ENCODE data around the gene DUSP10.

DUSP10 gene

DNA sequence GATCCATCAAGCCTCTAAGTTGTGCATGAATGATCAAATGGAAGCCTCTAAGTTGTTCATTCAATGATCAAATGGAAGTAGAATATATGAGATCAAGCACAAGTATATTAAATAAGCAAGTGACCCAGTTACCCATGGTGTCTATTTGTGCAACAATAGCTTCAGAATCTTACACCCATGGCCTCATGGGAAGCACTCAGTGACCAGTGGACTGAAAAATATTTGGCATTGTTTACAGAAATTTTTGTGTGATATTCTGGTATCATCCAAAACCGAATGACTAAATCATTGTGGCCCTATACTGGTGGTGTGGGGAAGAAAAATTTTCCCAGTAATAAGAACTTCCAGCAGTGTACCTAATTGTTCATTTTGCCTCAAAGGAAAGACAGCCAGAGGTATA, 46.6 kb downstream of the DUSP10 start:
- DNase-seq (ENCODE audit: low read depth in 2 of 2) = no peak

GRCh38 chr1:221694109-221694508, 47.8 kb downstream of the DUSP10 start:
- no peak for DNase-seq (ENCODE audit: low read depth in 2 of 2)

DNA sequence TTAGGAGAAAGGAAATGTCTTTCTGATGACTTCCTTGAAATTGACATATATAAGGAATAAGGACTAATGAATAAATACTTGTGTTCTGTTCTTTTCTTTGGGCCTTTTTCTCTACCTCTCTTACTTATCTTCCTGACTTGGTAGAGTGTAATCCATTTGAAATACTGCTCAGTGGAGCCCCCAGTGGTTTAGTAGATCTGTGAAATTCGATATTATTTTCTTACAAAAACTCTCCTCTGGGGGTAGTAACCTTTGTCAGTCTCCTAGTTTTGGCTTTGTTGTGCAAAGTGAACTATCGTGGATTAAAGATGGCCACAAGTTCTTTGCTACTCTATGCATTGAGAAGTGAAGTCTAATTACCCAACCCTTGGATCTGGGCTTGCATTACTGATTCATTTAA, 48.8 kb downstream of the DUSP10 start:
- DNase-seq (ENCODE audit: low read depth in 2 of 2) = no peak

- no peak for DNase-seq (ENCODE audit: low read depth in 2 of 2)
Observed at GRCh38 chr1:221692643-221693042, 49.2 kb downstream of the DUSP10 start.

GRCh38 chr1:221691261-221691660, 50.6 kb downstream of the DUSP10 start:
- no peak for DNase-seq (ENCODE audit: low read depth in 2 of 2)

DNA sequence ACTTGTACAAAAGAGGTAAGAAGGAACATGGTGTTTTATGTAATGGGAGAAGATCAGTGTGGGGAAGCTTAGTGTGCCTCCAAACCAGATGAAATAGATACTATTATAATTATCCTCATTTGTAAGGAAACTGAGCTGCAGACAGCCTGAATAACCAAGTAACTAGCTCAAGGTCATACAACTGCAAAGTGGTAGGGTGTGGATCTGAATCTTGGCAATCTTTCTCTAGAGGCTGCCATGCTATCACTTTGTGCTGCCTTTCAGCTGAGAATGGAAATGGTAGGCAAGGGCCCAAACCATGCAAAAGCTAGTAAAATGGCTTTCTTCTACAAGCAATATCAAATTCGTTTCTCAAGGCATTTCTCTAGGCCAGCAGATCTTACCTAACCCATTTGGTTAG, 51.0 kb downstream of the DUSP10 start:
- DNase-seq (ENCODE audit: low read depth in 2 of 2) = no peak

GRCh38 chr1:221689138-221689537, 52.8 kb downstream of the DUSP10 start:
- DNase-seq (ENCODE audit: low read depth in 2 of 2) = no peak

GRCh38 chr1:221688488-221688843, 53.4 kb downstream of the DUSP10 start:
- no peak for DNase-seq (ENCODE audit: low read depth in 2 of 2)

DNA sequence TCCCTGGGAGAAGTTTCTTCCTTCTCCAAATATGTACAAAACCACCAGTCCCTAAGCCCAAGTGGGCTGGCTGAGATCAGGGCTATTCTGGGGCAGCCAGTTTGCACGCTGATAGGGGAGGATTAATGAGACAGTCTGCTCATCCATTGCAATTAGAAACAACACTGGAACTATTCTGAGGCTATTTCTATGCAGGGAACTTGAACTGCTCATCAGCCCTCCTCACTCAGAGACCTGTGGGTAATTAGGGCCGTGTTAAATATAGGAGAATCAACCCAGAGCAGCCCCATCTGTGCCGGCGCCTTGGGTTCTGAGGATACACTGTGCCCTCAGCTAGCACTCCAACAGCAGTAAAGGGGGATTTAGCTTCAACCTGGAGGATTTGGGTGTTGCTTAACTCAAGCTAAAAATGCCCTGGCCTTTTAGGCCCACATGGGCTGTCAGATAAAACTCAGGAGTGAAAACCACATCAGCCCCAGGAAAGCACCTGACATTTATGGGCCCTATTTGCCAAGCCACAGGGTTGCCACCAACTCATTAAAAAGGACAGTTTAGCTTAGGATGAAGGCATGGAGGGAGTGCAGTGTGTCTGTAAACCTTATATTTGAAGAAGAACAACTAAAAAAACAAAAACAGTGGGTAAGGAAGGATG, 53.9 kb downstream of the DUSP10 start:
- DNase-seq (ENCODE audit: low read depth in 2 of 2) = no peak

- no peak for DNase-seq (ENCODE audit: low read depth in 2 of 2)
Observed at GRCh38 chr1:221683681-221684080, 58.2 kb downstream of the DUSP10 start.

- DNase-seq (ENCODE audit: low read depth in 2 of 2) = no peak
Observed at GRCh38 chr1:221680085-221680484, 61.8 kb downstream of the DUSP10 start.

- DNase-seq (ENCODE audit: low read depth in 2 of 2) = no peak
Observed at GRCh38 chr1:221678014-221678413, 63.9 kb downstream of the DUSP10 start.

DNA sequence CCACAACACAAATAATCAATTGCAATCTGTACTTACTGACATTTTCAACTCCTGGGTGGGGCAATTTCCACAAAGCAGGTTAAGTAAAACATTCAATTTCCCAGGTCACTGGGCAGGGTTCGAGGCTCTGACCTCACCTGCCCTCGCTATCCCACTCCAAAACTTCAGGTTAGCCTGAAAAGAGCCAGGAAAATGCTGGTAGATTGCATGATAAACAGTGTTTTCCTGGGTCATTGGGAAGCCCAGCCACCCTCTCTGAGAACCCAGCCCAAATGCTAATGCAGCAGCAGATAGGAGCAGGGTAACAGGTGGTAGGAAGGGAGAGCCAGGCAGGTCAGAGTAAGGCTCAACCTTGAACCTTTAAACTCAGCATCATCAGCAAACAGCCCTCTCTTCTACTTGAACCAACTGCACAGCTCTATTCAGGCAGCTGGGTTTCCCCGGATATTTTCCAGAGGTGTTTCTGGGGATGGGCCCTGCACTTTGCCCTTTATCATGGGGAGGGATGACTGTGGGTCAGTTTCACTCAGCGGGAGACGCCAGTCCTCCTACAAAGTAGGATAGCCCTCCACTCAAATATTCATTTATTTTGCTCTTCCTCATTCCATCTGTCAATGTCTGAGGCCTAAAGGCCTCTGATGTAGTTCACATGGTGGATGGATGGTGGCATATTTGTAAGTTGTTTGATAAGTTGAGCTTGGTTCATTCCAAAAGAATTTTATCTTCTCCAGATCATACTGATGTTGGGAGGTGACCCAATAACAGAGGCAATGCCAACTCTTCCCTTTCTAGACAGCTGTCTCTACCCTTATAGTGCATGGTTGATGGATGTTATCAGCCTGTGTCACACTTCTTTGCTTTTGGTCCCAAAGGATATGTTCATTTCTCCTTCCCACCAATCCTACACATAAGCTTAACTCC, 65.7 kb downstream of the DUSP10 start:
- no peak for DNase-seq (ENCODE audit: low read depth in 2 of 2)

DNA sequence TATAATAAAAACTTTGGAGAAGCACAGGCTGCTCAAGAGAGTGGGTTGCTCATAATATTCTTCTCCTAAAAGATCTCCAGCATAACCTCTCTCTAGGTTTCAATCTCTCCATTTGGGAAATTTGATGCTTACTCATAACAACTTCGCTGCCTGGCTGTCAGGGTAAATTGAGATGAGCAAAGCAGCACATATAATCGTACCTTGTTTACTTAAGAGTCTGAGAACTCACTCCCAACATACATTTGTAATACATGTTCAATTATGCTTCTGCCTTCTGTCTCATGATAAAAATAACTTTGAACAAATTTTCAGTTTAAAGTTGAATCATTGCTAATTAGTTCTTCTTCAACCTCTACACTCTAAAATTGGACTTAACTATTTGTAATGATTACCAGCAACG, 68.9 kb downstream of the DUSP10 start:
- DNase-seq (ENCODE audit: low read depth in 2 of 2) = no peak

DNA sequence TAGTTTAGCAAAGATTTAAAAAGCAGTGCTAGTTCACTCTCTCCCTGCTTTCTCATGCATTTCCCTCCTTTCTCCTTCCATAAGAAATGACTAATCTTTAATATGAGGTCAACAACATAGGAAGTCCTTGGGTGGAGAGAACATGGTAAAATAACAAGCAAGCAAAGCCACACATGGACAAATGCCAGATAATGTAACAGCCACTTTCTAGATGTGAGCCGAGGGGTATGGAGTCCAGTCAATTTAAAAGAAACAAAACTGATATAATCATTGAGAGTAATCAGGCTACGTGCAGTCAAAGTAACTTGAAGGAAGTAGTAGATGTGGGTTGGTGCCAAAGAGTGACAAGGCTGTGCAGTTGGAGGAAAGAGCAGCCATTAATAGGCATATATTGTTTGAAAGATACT, 69.6 kb downstream of the DUSP10 start:
- no peak for DNase-seq (ENCODE audit: low read depth in 2 of 2)

- no peak for DNase-seq (ENCODE audit: low read depth in 2 of 2)
Observed at GRCh38 chr1:221670081-221670480, 71.8 kb downstream of the DUSP10 start.

- no peak for DNase-seq (ENCODE audit: low read depth in 2 of 2)
Observed at GRCh38 chr1:221669441-221669840, 72.4 kb downstream of the DUSP10 start.

DNA sequence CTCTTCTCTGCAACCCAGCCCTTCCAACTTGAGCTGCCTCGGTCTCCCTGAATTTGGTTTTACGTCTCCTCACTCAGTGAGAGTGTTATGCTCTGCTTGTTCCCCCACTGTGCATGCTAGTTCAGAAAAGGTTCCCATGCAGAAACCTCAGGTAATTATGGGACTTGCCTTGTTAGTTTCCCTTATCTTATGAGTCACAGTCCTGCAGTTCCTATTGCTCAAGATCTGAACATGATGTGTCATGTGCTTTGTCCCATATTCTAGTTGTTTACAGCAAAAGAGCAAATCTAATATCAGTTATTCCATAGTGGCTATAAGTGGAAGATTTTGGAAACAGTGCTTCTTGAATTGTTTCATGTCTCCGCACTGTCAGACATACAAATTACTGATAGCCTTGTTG, 74.4 kb downstream of the DUSP10 start:
- no peak for DNase-seq (ENCODE audit: low read depth in 2 of 2)

DNA sequence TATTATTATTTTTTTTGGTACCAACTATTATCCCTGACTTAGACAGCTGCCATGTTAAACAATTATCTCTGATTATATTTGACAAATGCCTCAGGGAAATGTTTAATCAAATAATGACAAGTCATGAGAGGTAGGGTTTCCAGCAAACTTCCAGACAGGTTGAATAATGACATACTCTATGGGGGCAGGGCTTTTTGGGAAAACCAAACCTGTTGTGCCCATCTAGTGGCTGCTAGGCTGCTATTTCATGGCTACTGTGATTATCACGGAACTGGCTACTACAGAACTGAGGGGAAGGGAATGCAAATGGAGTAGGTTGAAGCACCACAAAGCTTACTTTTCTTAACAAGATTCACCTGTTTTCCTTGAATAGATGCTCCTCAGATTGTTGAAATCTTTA, 77.6 kb downstream of the DUSP10 start:
- DNase-seq (ENCODE audit: low read depth in 2 of 2) = no peak

DNA sequence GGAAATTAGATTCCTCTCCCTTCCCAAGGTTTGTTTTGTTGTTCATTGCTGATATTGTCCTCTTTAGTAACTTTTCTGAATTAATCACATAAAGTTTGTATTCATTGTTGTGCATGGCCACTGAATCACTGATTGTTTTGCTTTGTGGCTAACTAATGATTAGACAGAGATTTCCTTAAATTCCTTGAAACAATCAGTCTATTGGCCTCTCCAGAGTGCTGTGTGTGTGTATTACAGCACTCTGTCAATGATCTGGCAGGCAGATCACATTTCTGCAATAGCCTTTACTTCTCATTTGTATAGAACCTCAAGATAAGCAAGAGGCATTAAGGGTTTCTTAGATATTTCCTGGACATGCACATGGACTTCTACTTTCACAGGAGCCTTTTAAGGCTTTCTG, 78.6 kb downstream of the DUSP10 start:
- DNase-seq (ENCODE audit: low read depth in 2 of 2) = no peak

- no peak for DNase-seq (ENCODE audit: low read depth in 2 of 2)
Observed at GRCh38 chr1:221655766-221656305, 86.1 kb downstream of the DUSP10 start.
